HG03095 (cell line): Measurements from ENCODE around the gene DSCAML1.

Experiments used
- ATAC-seq: cut with Tn5 transposase; IDR thresholded peaks from one replicate; pipeline ENCODE4 v1.9.1; 2021; ENCODE audit warnings: moderate library complexity; ENCODE audit not compliant: unreplicated experiment

DSCAML1 gene

GRCh38 chr11:117510646-117511045 lies 286.4 kb downstream of the DSCAML1 start:
- ATAC-seq: no peak

GRCh38 chr11:117509543-117509942 lies 287.5 kb downstream of the DSCAML1 start:
- ATAC-seq: no peak

GRCh38 chr11:117506971-117507370 lies 290.0 kb downstream of the DSCAML1 start:
- ATAC-seq: no peak

- ATAC-seq: no peak
Measured at GRCh38 chr11:117505285-117505970, 291.6 kb downstream of the DSCAML1 start.

GRCh38 chr11:117502779-117503100 lies 294.3 kb downstream of the DSCAML1 start:
- ATAC-seq: no peak

GRCh38 chr11:117502015-117502778 lies 294.8 kb downstream of the DSCAML1 start:
- ATAC-seq: no peak

- ATAC-seq: no peak
Measured at GRCh38 chr11:117501237-117501898, 295.6 kb downstream of the DSCAML1 start.

- ATAC-seq: no peak
Measured at GRCh38 chr11:117498791-117499190, 298.2 kb downstream of the DSCAML1 start.

- ATAC-seq: no peak
Measured at GRCh38 chr11:117497206-117497951, 299.6 kb downstream of the DSCAML1 start.

GRCh38 chr11:117495357-117495756 lies 301.7 kb downstream of the DSCAML1 start:
- ATAC-seq: no peak

- ATAC-seq: no peak
Measured at GRCh38 chr11:117492578-117493251, 304.3 kb downstream of the DSCAML1 start.

- no peak for ATAC-seq
Measured at GRCh38 chr11:117490911-117491310, 306.1 kb downstream of the DSCAML1 start.

- ATAC-seq: no peak
Measured at GRCh38 chr11:117489999-117490679, 306.9 kb downstream of the DSCAML1 start.

GRCh38 chr11:117488996-117489952 lies 307.7 kb downstream of the DSCAML1 start:
- ATAC-seq: no peak

GRCh38 chr11:117486059-117486458 lies 311.0 kb downstream of the DSCAML1 start:
- ATAC-seq: no peak

- no peak for ATAC-seq
Measured at GRCh38 chr11:117484156-117484555, 312.9 kb downstream of the DSCAML1 start.

- no peak for ATAC-seq
Measured at GRCh38 chr11:117483372-117483771, 313.6 kb downstream of the DSCAML1 start.

- ATAC-seq: no peak
Measured at GRCh38 chr11:117482881-117483280, 314.1 kb downstream of the DSCAML1 start.

GRCh38 chr11:117481885-117482284 lies 315.1 kb downstream of the DSCAML1 start:
- ATAC-seq: no peak
